Mammary epithelial cell (primary cell): ENCODE measurements around the gene IL34.

Experiments
- CTCF ChIP-seq, 2 donors: IDR thresholded peaks in 1 of 2; conservative IDR thresholded peaks in 1 of 2; 2 replicates each; pipeline ENCODE4 v1.5.1; 2011 to 2012; ENCODE audit warnings: inconsistent platforms in 2 of 2, low read length in 2 of 2, mild to moderate bottlenecking in 2 of 2, control low read depth in 1 of 2, low read depth in 1 of 2; ENCODE audit not compliant: insufficient read depth in 1 of 2; ENCODE audit errors: extremely low read depth in 1 of 2
- EZH2 ChIP-seq: IDR thresholded peaks from 2 replicates; pipeline ENCODE4 v1.6.1; 2012; ENCODE audit warnings: low read length, inconsistent platforms, borderline replicate concordance

- no peak for TF ChIP-seq EZH2
- no peak for TF ChIP-seq CTCF (conservative IDR thresholded peaks at IDR 0.05 in 1 of 2, IDR thresholded peaks at IDR 0.05 in 1 of 2; ENCODE audit: extremely low read depth in 1 of 2, insufficient read depth in 1 of 2, low read depth in 1 of 2, low read length in 2 of 2)
Measured at GRCh38 chr16:70653406-70653805, 7.0 kb downstream of the IL34 start.
